ENCODE results near the gene HERPUD1. TPM values are rescaled to one million over a fixed set of nuclear protein-coding genes. Genes with fewer than 3 reads are reported as not detected.
A peak's percentile ranks its signal among the peaks of the same experiment; 100 is the strongest.

The HERPUD1 gene
- total and polyA plus RNA-seq, 2 of the 13 experiments (the other 11 are each of a cell fraction or from before 2014, with no cell fraction given), result 96.2 to 323 TPM

DNA sequence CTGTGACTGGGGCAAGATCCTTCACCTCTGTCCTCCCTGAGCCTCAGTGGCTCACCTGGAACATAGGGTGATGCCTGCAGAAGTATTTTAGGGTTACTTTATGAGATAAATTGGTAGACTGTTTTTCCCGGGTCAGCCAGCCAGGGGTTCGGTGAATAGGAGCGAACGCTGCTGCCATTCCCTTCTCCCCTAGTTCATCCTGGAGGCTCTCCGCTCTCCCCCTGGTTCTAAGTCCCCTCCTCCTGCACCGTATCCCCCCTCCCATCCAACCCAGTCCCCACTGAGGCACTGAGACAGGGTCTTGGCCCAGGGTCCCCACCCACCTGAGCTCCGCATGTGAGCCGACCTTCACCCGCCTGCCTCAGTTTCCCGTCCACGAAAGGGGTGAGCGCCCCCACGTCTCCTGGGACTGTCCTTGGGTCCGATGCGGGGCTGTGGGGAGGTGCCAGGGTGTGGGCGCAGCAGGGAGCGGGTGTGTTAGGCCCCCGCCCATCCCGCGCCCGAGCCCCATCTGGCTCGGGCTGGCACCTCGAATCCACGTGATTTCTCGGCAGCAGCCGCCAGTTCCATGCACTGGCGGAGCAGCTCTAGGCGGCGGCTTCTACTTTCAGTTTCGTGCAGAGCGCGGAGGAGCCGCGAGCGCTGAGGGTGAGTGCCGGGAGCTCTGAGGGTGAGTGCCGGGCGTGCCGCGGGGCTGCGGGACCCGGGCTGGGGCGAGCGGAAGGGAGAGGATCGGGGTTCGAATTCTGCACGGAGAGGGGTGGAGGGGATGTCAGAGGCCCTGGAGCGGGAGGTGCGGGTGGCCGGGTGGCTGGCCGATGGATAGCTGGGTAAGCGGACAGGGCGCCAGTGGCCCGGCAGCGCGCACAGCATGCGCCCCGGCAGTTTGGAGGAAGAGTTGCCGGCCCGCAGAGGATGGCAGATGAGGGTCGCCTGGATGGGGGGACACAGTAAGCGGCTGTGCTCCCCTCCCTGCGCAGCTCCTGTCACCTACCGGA lies 57.3 kb downstream of the HERPUD1 start, which contains the start of gene NLRC5 (continued):
- TF ChIP-seq, protein P1, sequence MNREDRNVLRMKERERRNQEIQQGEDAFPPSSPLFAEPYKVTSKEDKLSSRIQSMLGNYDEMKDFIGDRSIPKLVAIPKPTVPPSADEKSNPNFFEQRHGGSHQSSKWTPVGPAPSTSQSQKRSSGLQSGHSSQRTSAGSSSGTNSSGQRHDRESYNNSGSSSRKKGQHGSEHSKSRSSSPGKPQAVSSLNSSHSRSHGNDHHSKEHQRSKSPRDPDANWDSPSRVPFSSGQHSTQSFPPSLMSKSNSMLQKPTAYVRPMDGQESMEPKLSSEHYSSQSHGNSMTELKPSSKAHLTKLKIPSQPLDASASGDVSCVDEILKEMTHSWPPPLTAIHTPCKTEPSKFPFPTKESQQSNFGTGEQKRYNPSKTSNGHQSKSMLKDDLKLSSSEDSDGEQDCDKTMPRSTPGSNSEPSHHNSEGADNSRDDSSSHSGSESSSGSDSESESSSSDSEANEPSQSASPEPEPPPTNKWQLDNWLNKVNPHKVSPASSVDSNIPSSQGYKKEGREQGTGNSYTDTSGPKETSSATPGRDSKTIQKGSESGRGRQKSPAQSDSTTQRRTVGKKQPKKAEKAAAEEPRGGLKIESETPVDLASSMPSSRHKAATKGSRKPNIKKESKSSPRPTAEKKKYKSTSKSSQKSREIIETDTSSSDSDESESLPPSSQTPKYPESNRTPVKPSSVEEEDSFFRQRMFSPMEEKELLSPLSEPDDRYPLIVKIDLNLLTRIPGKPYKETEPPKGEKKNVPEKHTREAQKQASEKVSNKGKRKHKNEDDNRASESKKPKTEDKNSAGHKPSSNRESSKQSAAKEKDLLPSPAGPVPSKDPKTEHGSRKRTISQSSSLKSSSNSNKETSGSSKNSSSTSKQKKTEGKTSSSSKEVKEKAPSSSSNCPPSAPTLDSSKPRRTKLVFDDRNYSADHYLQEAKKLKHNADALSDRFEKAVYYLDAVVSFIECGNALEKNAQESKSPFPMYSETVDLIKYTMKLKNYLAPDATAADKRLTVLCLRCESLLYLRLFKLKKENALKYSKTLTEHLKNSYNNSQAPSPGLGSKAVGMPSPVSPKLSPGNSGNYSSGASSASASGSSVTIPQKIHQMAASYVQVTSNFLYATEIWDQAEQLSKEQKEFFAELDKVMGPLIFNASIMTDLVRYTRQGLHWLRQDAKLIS (CRISPR knock-in tag; IDR thresholded peaks at IDR 0.05), result no peak
- no peak for TF ChIP-seq CBX2 (IDR thresholded peaks at IDR 0.05; ENCODE audit: low read depth, low read length)
- no peak for TF ChIP-seq CBX2 (CRISPR knock-in tag; IDR thresholded peaks at IDR 0.05; ENCODE audit: low read depth)
- TF ChIP-seq, protein P2, sequence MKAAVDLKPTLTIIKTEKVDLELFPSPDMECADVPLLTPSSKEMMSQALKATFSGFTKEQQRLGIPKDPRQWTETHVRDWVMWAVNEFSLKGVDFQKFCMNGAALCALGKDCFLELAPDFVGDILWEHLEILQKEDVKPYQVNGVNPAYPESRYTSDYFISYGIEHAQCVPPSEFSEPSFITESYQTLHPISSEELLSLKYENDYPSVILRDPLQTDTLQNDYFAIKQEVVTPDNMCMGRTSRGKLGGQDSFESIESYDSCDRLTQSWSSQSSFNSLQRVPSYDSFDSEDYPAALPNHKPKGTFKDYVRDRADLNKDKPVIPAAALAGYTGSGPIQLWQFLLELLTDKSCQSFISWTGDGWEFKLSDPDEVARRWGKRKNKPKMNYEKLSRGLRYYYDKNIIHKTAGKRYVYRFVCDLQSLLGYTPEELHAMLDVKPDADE (CRISPR knock-in tag; IDR thresholded peaks at IDR 0.05), result peak; percentile 88; the same call in 1 of the 2 replicates
- no peak for TF ChIP-seq ZNF816 (CRISPR knock-in tag; IDR thresholded peaks at IDR 0.05; ENCODE audit: borderline replicate concordance)
- TF ChIP-seq SRF (IDR thresholded peaks at IDR 0.05; ENCODE audit: low read depth, low read length), result no peak
- TF ChIP-seq CREM (IDR thresholded peaks at IDR 0.05), result no peak
- no peak for TF ChIP-seq CREM (CRISPR knock-in tag; IDR thresholded peaks at IDR 0.05)
- peak; percentile 85; the same call in 1 of the 2 replicates for TF ChIP-seq KLF11 (CRISPR knock-in tag; IDR thresholded peaks at IDR 0.05)
- no peak for TF ChIP-seq ATRX (CRISPR knock-in tag; IDR thresholded peaks at IDR 0.05; ENCODE audit: borderline replicate concordance)
- no peak for TF ChIP-seq HNRNPH1 (optimal IDR thresholded peaks at IDR 0.05; ENCODE audit: low read depth, low read length)
- TF ChIP-seq ZNF329 (CRISPR knock-in tag; IDR thresholded peaks at IDR 0.05; ENCODE audit: low read depth), result no peak
- TF ChIP-seq, protein P3, sequence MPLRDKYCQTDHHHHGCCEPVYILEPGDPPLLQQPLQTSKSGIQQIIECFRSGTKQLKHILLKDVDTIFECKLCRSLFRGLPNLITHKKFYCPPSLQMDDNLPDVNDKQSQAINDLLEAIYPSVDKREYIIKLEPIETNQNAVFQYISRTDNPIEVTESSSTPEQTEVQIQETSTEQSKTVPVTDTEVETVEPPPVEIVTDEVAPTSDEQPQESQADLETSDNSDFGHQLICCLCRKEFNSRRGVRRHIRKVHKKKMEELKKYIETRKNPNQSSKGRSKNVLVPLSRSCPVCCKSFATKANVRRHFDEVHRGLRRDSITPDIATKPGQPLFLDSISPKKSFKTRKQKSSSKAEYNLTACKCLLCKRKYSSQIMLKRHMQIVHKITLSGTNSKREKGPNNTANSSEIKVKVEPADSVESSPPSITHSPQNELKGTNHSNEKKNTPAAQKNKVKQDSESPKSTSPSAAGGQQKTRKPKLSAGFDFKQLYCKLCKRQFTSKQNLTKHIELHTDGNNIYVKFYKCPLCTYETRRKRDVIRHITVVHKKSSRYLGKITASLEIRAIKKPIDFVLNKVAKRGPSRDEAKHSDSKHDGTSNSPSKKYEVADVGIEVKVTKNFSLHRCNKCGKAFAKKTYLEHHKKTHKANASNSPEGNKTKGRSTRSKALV (CRISPR knock-in tag; IDR thresholded peaks at IDR 0.05), result peak; percentile 100
- no peak for TF ChIP-seq NFE2 (CRISPR knock-in tag; IDR thresholded peaks at IDR 0.05)
- 0 out of 2 replicates have a peak, but pooled peaks have one; percentile 84 for TF ChIP-seq ZNF761 (CRISPR knock-in tag; conservative IDR thresholded peaks at IDR 0.05)
- TF ChIP-seq ZNF619 (CRISPR knock-in tag; IDR thresholded peaks at IDR 0.05), result no peak
- TF ChIP-seq MYC (CRISPR knock-in tag; IDR thresholded peaks at IDR 0.05; ENCODE audit: borderline replicate concordance), result peak; percentile 68
- TF ChIP-seq, protein P4, sequence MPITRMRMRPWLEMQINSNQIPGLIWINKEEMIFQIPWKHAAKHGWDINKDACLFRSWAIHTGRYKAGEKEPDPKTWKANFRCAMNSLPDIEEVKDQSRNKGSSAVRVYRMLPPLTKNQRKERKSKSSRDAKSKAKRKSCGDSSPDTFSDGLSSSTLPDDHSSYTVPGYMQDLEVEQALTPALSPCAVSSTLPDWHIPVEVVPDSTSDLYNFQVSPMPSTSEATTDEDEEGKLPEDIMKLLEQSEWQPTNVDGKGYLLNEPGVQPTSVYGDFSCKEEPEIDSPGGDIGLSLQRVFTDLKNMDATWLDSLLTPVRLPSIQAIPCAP (CRISPR knock-in tag; IDR thresholded peaks at IDR 0.05; ENCODE audit: low read depth), result peak; percentile 99
- no peak for TF ChIP-seq ZNF10 (CRISPR knock-in tag; IDR thresholded peaks at IDR 0.05; ENCODE audit: borderline replicate concordance, low read depth)
- peak; percentile 71; the same call in 1 of the 2 replicates for TF ChIP-seq BORCS8-MEF2B (CRISPR knock-in tag; IDR thresholded peaks at IDR 0.05)
- TF ChIP-seq IKZF4 (CRISPR knock-in tag; IDR thresholded peaks at IDR 0.05; ENCODE audit: borderline replicate concordance, low read depth, not compliant biosample characterization), result no peak
- TF ChIP-seq YY1 (IDR thresholded peaks at IDR 0.05; ENCODE audit: insufficient read depth, insufficient replicate concordance, low read depth, low read length), result no peak
